Measurements from ENCODE around the gene NUTF2.

Gene NUTF2

GRCh38 chr16:67915831-67916723 is 69.3 kb downstream of the NUTF2 start:
- in situ Hi-C loops (cut with HindIII; ENCODE audit: low sequenced_read_pairs), result loop anchor here (25.0 kb wide), 1 partner anchor 96 kb away; the partner anchor contains the start of genes DDX28, DPEP2NB and DUS2

DNA sequence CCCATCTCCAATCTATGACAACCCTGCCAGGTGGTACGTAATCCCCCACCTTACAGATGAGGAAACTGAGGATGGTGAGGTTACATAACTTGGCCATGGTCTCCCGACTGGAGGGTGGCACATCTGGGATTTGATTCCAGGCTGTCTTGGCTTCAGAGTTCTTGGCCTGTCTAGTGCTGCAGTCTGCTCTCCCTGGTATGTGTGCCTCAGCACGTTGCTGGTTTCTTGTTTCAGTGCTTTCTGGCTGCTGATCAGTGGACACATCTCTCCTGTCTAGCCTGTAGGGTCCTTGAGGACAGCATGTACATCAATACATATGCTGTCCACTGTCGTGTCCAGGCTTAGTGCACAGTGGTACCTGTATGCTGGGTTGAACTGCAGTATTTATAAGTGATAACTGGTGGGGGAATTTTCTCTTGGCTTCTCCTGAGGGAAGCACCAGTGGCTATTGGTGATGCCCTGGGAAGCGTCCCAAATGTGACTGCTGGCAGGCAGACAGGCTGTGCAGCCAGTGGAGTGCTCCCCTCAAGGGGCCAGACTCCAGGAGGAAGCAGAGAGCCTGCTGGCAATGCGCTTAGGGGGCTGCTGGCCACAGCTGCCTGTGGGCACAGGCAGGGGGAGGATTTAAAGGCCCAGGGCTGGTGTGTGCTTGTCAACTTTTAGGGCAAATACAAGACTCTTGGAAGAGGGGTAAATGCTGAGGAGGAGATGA is 70.6 kb downstream of the NUTF2 start:
- in situ Hi-C loops (cut with HindIII; ENCODE audit: low sequenced_read_pairs), result loop anchor here (25.0 kb wide), 1 partner anchor 95 kb away; the partner anchor contains the start of genes DDX28, DPEP2NB and DUS2

- in situ Hi-C loops (cut with HindIII; ENCODE audit: low sequenced_read_pairs), result loop anchor here (25.0 kb wide), 1 partner anchor 94 kb away; the partner anchor contains the start of genes DDX28, DPEP2NB and DUS2
These were observed 71.1 kb downstream of the NUTF2 start for GRCh38 chr16:67917852-67918236.

- in situ Hi-C loops (cut with HindIII; ENCODE audit: low sequenced_read_pairs), result loop anchor here (25.0 kb wide), 1 partner anchor 93 kb away; the partner anchor contains the start of genes DDX28, DPEP2NB and DUS2
These were observed 73.0 kb downstream of the NUTF2 start for GRCh38 chr16:67919622-67920221.

All from DLD1 (cell line).